GM12878 (cell line): ENCODE data around the gene CADPS. TPM values are rescaled to one million over a fixed set of nuclear protein-coding genes. Genes with fewer than 3 reads are reported as not detected.

Experiments
- ATAC-seq: fragments of 200-7000 bp; cut with Tn5 transposase; 3 replicates; pipeline ENCODE4 v1.9.1; 2020; ENCODE audit warnings: mild to moderate bottlenecking, moderate library complexity
- BruUV-seq: library from RNA; stranded (reverse); fragments of 400-500 nt; replicated peaks from 2 replicates; lab custom pipeline; 2021; lab: Mats Ljungman, UMichigan
- CTCF ChIA-PET: fragments of 300-600 bp; sonication (Branson Sonifier 250); formaldehyde crosslinking; extraction: SDS; loops from one replicate; lab custom pipeline; 2021; ENCODE audit warnings: inconsistent platforms; lab: Yijun Ruan, JAX
- POLR2A ChIA-PET: fragments of 350-600 bp; formaldehyde crosslinking; extraction: SDS; loops from one replicate; lab custom pipeline; 2021; ENCODE audit warnings: inconsistent platforms; lab: Charles Lee
- RAD21 ChIA-PET: fragments of 300-600 bp; sonication (Branson Sonifier 250); formaldehyde crosslinking; loops from one replicate; lab custom pipeline; 2023; ENCODE audit warnings: antibody characterized with exemption; ENCODE audit not compliant: unreplicated experiment; lab: Charles Lee
- SMC1A ChIA-PET: fragments of 300-600 bp; sonication (Branson Sonifier 250); formaldehyde crosslinking; loops from one replicate; lab custom pipeline; 2023; ENCODE audit not compliant: unreplicated experiment, uncharacterized antibody; lab: Charles Lee
- DNase-seq: peaks from one replicate; pipeline ENCODE4 v3.0.0-alpha.2; 2011; ENCODE audit warnings: low read depth, low spot score
- FAIRE-seq: peaks from 3 replicates; lab custom pipeline; 2011; peaks lifted over from hg19 to GRCh38; lab: Jason Lieb, UNC
- H2AFZ ChIP-seq: 2 replicates; pipeline ENCODE4 v1.6.0; 2011; ENCODE audit warnings: low read depth, low read length, control low read depth; ENCODE audit not compliant: control insufficient read depth
- H3K27ac ChIP-seq: 2 replicates; pipeline ENCODE4 v1.5.1; 2011; ENCODE audit warnings: control low read depth; ENCODE audit not compliant: control insufficient read depth, insufficient read depth
- H3K27me3 ChIP-seq, 2 experiments: replicated peaks in 1 of 2; 2 replicates each; pipeline versions ENCODE4 v1.6.0 to v1.6.1; 2011; ENCODE audit warnings: low read length in 1 of 2; ENCODE audit not compliant: control insufficient read depth in 2 of 2, insufficient read depth in 2 of 2
- H3K36me3 ChIP-seq, 2 experiments: 2 replicates each; pipeline ENCODE4 v1.5.1; 2011; ENCODE audit warnings: low read length in 1 of 2; ENCODE audit not compliant: control insufficient read depth in 2 of 2, insufficient read depth in 2 of 2
- H3K4me1 ChIP-seq: 2 replicates; pipeline ENCODE4 v1.6.1; 2011; ENCODE audit warnings: mild to moderate bottlenecking, low read length, moderate library complexity, mixed read lengths; ENCODE audit not compliant: control insufficient read depth, insufficient read depth
- H3K4me2 ChIP-seq: 2 replicates; pipeline ENCODE4 v1.6.0; 2011; ENCODE audit warnings: control low read depth; ENCODE audit not compliant: control insufficient read depth, insufficient read depth
- H3K4me3 ChIP-seq: fragments of 200-600 bp; sonication (generic); 2 replicates; pipeline ENCODE4 v1.5.1; 2016
- H3K79me2 ChIP-seq: 2 replicates; pipeline ENCODE4 v1.6.0; 2011; ENCODE audit warnings: low read length; ENCODE audit not compliant: control insufficient read depth, insufficient read depth
- H3K9ac ChIP-seq: 2 replicates; pipeline ENCODE4 v1.8.0; 2011; ENCODE audit warnings: low read length, control low read depth, mixed read lengths; ENCODE audit not compliant: control insufficient read depth, insufficient read depth
- H3K9me3 ChIP-seq: replicated peaks from 3 replicates; pipeline ENCODE4 v1.5.1; 2011; ENCODE audit warnings: mild to moderate bottlenecking, low read length; ENCODE audit not compliant: control insufficient read depth, insufficient read depth
- H4K20me1 ChIP-seq: 2 replicates; pipeline ENCODE4 v1.6.0; 2011; ENCODE audit not compliant: control insufficient read depth, insufficient read depth
- FOXM1 ChIP-seq: IDR thresholded peaks from 2 replicates; pipeline ENCODE4 v1.6.1; 2012; ENCODE audit warnings: low read depth, mild to moderate bottlenecking, inconsistent platforms, low read length, moderate library complexity
- HDAC2 ChIP-seq: fragments of 200-600 bp; sonication (generic); IDR thresholded peaks from 2 replicates; pipeline ENCODE4 v1.6.1; 2017
- IRF4 ChIP-seq: IDR thresholded peaks from 2 replicates; pipeline ENCODE4 v1.6.1; 2011; ENCODE audit warnings: low read depth, low read length
- MEF2B ChIP-seq: fragments of 450-650 bp; IDR thresholded peaks from 2 replicates; pipeline ENCODE4 v1.6.1; 2018; ENCODE audit warnings: mild to moderate bottlenecking, moderate library complexity; ENCODE audit not compliant: partially characterized antibody, poor library complexity, severe bottlenecking
- MYC ChIP-seq: IDR thresholded peaks from 2 replicates; pipeline ENCODE4 v1.6.1; 2011; ENCODE audit warnings: mild to moderate bottlenecking, low read length, moderate library complexity, inconsistent platforms; ENCODE audit not compliant: insufficient read depth, insufficient replicate concordance, insufficient read length, severe bottlenecking
- RAD21 ChIP-seq: IDR thresholded peaks from 2 replicates; pipeline ENCODE4 v1.6.1; 2011; ENCODE audit warnings: mild to moderate bottlenecking, low read depth, low read length, moderate library complexity; ENCODE audit not compliant: insufficient read depth
- SIN3A ChIP-seq: IDR thresholded peaks from 2 replicates; pipeline ENCODE4 v1.6.1; 2012; ENCODE audit warnings: low read depth, low read length, improper control_type of control experiment
- SMARCA5 ChIP-seq: fragments of 450-650 bp; IDR thresholded peaks from 2 replicates; pipeline ENCODE4 v1.6.1; 2017; ENCODE audit warnings: mild to moderate bottlenecking
- STAT1 ChIP-seq: fragments of 450-650 bp; conservative IDR thresholded peaks from 2 replicates; pipeline ENCODE4 v1.6.1; 2014; ENCODE audit warnings: antibody characterized with exemption, mild to moderate bottlenecking
- ZNF217 ChIP-seq: fragments of 450-650 bp; IDR thresholded peaks from 2 replicates; pipeline ENCODE4 v1.6.1; 2017; ENCODE audit warnings: antibody characterized with exemption, mild to moderate bottlenecking
- WGBS: methylation state at CpG from one replicate; pipeline ENCODE4 v1.1.6; 2016; ENCODE audit warnings: low lambda C conversion rate; ENCODE audit not compliant: insufficient replicate concordance, insufficient coverage; ENCODE audit errors: missing lambda C conversion rate; 5-methylcytosine and 5-hydroxymethylcytosine counted together
- in situ Hi-C: fragments of 300-500 bp; cut with MboI; formaldehyde crosslinking; loops from 9 replicates; pipeline ENCODE4 v1.14.3; 2018; ENCODE audit warnings: mixed read lengths
- intact Hi-C: fragments of 100-400 bp; cut with micrococcal nuclease; formaldehyde crosslinking; loops from one replicate; pipeline ENCODE4 v1.14.2; 2022; ENCODE audit not compliant: unreplicated experiment
- polyA plus RNA-seq, 11 experiments: library from polyadenylated mRNA; depleted of rRNA in 4 of 11; unstranded in 6 of 11; stranded (reverse) in 5 of 11; fragments of >200 nt; fragmentation: Nextera tagmentation in 4 of 11; fragmentation: Illumina TruSeq in 1 of 11; extraction: Ambion mirVana in 4 of 11; extraction: Trizol in 1 of 11; gene quantifications; 1 replicate in 1 of 11; 2 replicates in 10 of 11; pipeline versions ENCODE4 v1.2.1 to v1.2.3, GENCODE V29; 2011 to 2016; ENCODE audit warnings: inconsistent platforms in 2 of 11, missing spikeins in 2 of 11, low read depth in 1 of 11
- total RNA-seq, 4 experiments: library from RNA; depleted of rRNA in 3 of 4; stranded (reverse); fragments of >200 nt in 3 of 4; fragmentation: Illumina TruSeq in 1 of 4; extraction: Trizol in 1 of 4; gene quantifications; 2 replicates each; pipeline versions ENCODE4 v1.2.1 to v1.2.3, GENCODE V29; 2013 to 2021
- TF ChIP-seq, protein P1 (sequence below): IDR thresholded peaks from 2 replicates; pipeline ENCODE4 v1.6.1; 2012; ENCODE audit warnings: low read depth, low read length, improper control_type of control experiment

The CADPS gene
- total and polyA plus RNA-seq, 10 of the 15 experiments (the other 5 are each of a cell fraction or from before 2014, with no cell fraction given), result 0.20 TPM; not detected in 9

DNA sequence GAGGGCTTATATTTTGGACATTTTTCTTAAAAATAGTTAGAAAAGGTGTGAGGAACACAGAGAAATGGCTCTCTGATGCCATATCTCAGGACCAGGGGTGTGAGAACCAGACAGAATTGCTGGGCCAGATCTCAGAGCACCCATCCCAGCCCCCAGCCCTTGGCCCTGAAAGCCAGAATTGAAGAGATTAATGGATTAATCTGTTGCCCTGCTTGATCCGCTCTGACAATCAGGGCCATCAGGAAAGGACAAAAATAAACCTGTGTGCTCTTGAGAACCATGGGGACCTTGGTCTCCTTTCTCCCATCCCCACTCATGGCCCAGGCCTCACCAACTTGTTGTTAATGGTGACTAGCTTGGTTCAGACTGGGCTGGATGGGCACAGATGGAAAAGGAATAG lies 113.5 kb downstream of the CADPS start:
- WGBS, result 77% methylated on average over 1 of the region's 1 CpG
- no peak for ATAC-seq
- Histone ChIP-seq H3K27ac (no peak overlapping the region), H3K9me3 (no peaks in the 10 kb centered on the region), H3K4me3 (no peak overlapping the region), H3K4me2 (no peak overlapping the region), H3K36me3 (no peaks in the 10 kb centered on the region), H3K9ac (no peak overlapping the region), H4K20me1 (no peaks in the 10 kb centered on the region), H2AFZ (no peak overlapping the region), H3K4me1 (no peaks in the 10 kb centered on the region), H3K79me2 (no peaks in the 10 kb centered on the region), H3K27me3 (no peaks in the 10 kb centered on the region)
- ChIA-PET CTCF (no interaction called here), SMC1A (no interaction called here), POLR2A (no interaction called here), RAD21 (no interaction called here)
- intact Hi-C loops, result no loop called here
- no peak for FAIRE-seq
- in situ Hi-C loops, result no loop called here
- no peak for DNase-seq
- TF ChIP-seq MEF2B (no peak), HDAC2 (no peak), STAT1 (no peak)
- TF ChIP-seq, protein P1, sequence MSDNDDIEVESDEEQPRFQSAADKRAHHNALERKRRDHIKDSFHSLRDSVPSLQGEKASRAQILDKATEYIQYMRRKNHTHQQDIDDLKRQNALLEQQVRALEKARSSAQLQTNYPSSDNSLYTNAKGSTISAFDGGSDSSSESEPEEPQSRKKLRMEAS, result no peak
- BruUV-seq, result no TSS peak

DNA sequence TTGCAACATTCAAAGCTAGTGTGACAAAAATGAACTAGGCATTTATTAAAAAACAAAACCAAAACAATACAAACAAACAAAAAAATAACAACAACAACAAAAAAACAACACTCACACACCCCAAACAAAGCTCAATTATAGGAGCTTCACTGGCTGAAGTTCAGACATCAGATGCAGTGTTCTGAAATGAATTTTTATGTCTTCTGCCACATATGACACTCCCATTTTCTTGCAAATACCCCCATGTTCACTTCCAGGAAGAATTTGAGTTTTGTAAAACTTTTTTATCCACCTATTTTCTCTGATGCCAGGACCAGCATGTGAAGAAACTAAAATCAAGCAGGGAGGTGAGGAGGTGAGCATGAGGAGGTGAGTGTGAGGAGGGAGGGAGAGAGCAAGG lies 113.9 kb downstream of the CADPS start:
- H2AFZ ChIP-seq, result no peak overlapping the region
- H3K36me3 ChIP-seq, result no peaks in the 10 kb centered on the region
- no peak for TF ChIP-seq ZNF217
- no peak for TF ChIP-seq SMARCA5
- no peak for TF ChIP-seq SIN3A
- TF ChIP-seq RAD21, result no peak
- TF ChIP-seq IRF4, result no peak
- no peak for TF ChIP-seq MYC
- no peak for TF ChIP-seq FOXM1
- in situ Hi-C loops (no loop called here), intact Hi-C loops (no loop called here)
- H3K4me2 ChIP-seq, result no peak overlapping the region
- H3K27ac ChIP-seq, result no peak overlapping the region
- H4K20me1 ChIP-seq, result no peaks in the 10 kb centered on the region
- no TSS peak for BruUV-seq
- no peaks in the 10 kb centered on the region for H3K27me3 ChIP-seq
- no peaks in the 10 kb centered on the region for H3K4me1 ChIP-seq
- H3K79me2 ChIP-seq, result no peaks in the 10 kb centered on the region
- DNase-seq (no peak), ATAC-seq (no peak), FAIRE-seq (no peak)
- ChIA-PET SMC1A (no interaction called here), CTCF (no interaction called here), POLR2A (no interaction called here), RAD21 (no interaction called here)
- H3K9me3 ChIP-seq, result no peaks in the 10 kb centered on the region
- no peak overlapping the region for H3K4me3 ChIP-seq
- H3K9ac ChIP-seq, result no peak overlapping the region
